ENCODE data around the gene SOCS1. TPM values are rescaled to one million over a fixed set of nuclear protein-coding genes. Genes with fewer than 3 reads are reported as not detected.

SOCS1 gene
- total and polyA plus RNA-seq, 9 of the 15 experiments (the other 6 are each of a cell fraction or from before 2014, with no cell fraction given), result 0.04 to 7.5 (median 2.3) TPM

GRCh38 chr16:11255737-11256660, at the start of gene SOCS1 (continued):
- peak in 1 of 2 experiments; percentile 22; a peak in 1 of 4 replicates for TF ChIP-seq UBTF (IDR thresholded peaks at IDR 0.05; ENCODE audit: borderline replicate concordance in 1 of 2, low read depth in 2 of 2, low read length in 2 of 2)
- TF ChIP-seq SUPT5H (IDR thresholded peaks at IDR 0.05), result peak; percentile 74
- peak; percentile 81 to 85; a peak in 3 of 4 replicates for TF ChIP-seq FOXK2 (conservative IDR thresholded peaks at IDR 0.05 in 1 of 2, IDR thresholded peaks at IDR 0.05 in 1 of 2; ENCODE audit: low read depth in 2 of 2)
- 0 out of 2 replicates have a peak, but pooled peaks have one; percentile 15 for TF ChIP-seq ETV5 (CRISPR knock-in tag; IDR thresholded peaks at IDR 0.05; ENCODE audit: low read depth)
- TF ChIP-seq RERE (CRISPR knock-in tag; IDR thresholded peaks at IDR 0.05; ENCODE audit: borderline replicate concordance), result no peak
- peak in 1 of 2 experiments; percentile 92 for TF ChIP-seq MAZ (CRISPR knock-in tag; conservative IDR thresholded peaks at IDR 0.05 in 1 of 2, IDR thresholded peaks at IDR 0.05 in 1 of 2)
- TF ChIP-seq ZFP91 (CRISPR knock-in tag; IDR thresholded peaks at IDR 0.05), result no peak
- TF ChIP-seq TBP (optimal IDR thresholded peaks at IDR 0.05; ENCODE audit: low read depth, low read length), result peak; percentile 98
- no peak for TF ChIP-seq EHMT2 (IDR thresholded peaks at IDR 0.05)
- TF ChIP-seq GTF2B (IDR thresholded peaks at IDR 0.05; ENCODE audit: extremely low read depth, insufficient read length), result peak; percentile 34
- peak; percentile 86 to 92 for TF ChIP-seq MNT (conservative IDR thresholded peaks at IDR 0.05)
- TF ChIP-seq ETV1 (tag; conservative IDR thresholded peaks at IDR 0.05; ENCODE audit: low read depth), result no peak
- peak; percentile 53; the same call in 1 of the 2 replicates for TF ChIP-seq LARP7 (IDR thresholded peaks at IDR 0.05)

Measured in K562 (cell line).